ENCODE data around the gene MRPL28. TPM values are rescaled to one million over a fixed set of nuclear protein-coding genes. Genes with fewer than 3 reads are reported as not detected.
"Not testable (repeated sequence)": the region's sequence is repeated elsewhere in the genome, so short reads cannot be mapped to it uniquely, and the experiment has no call there.

MRPL28 gene
- total RNA-seq, 2 experiments from 2014 or later: 89.3 to 94.8 TPM

- H3K27me3 Mint-ChIP-seq: no peaks in the 10 kb centered on the region
- H3K4me3 Mint-ChIP-seq: no peak overlapping the region
- peaks cover 62% of the 10 kb centered on the region for H3K4me1 Mint-ChIP-seq
- no peak for DNase-seq
- H3K36me3 Mint-ChIP-seq: peaks cover 22% of the 10 kb centered on the region
- no peaks in the 10 kb centered on the region for H3K9me3 Mint-ChIP-seq
- no peak overlapping the region for H3K27ac Mint-ChIP-seq
These were observed 23.1 kb downstream of the MRPL28 start for GRCh38 chr16:347203-347602.

GRCh38 chr16:346587-346986 lies 23.8 kb downstream of the MRPL28 start:
- H3K4me3 Mint-ChIP-seq: no peak overlapping the region
- DNase-seq: no peak
- no peak overlapping the region for H3K27ac Mint-ChIP-seq
- H3K9me3 Mint-ChIP-seq: no peaks in the 10 kb centered on the region
- peaks cover 66% of the 10 kb centered on the region for H3K4me1 Mint-ChIP-seq
- peaks cover 26% of the 10 kb centered on the region for H3K36me3 Mint-ChIP-seq
- no peaks in the 10 kb centered on the region for H3K27me3 Mint-ChIP-seq

- no peak for DNase-seq
- Mint-ChIP-seq H3K4me1 (peaks cover 62% of the 10 kb centered on the region), H3K27ac (no peak overlapping the region), H3K27me3 (no peaks in the 10 kb centered on the region), H3K36me3 (peaks cover 25% of the 10 kb centered on the region), H3K4me3 (no peak overlapping the region), H3K9me3 (no peaks in the 10 kb centered on the region)
These were observed 24.6 kb downstream of the MRPL28 start for GRCh38 chr16:345772-346171.

GRCh38 chr16:342455-343213 lies 27.7 kb downstream of the MRPL28 start:
- H3K27ac Mint-ChIP-seq: no peak overlapping the region
- no peaks in the 10 kb centered on the region for H3K27me3 Mint-ChIP-seq
- no peaks in the 10 kb centered on the region for H3K9me3 Mint-ChIP-seq
- H3K4me1 Mint-ChIP-seq: peaks cover 56% of the 10 kb centered on the region
- peaks cover 29% of the 10 kb centered on the region for H3K36me3 Mint-ChIP-seq
- no peak for DNase-seq
- no peak overlapping the region for H3K4me3 Mint-ChIP-seq

GRCh38 chr16:341974-342336 lies 28.4 kb downstream of the MRPL28 start:
- not testable (repeated sequence) for DNase-seq, H3K27ac Mint-ChIP-seq, H3K27me3 Mint-ChIP-seq, H3K9me3 Mint-ChIP-seq
- Mint-ChIP-seq H3K36me3 (peaks cover 29% of the 10 kb centered on the region), H3K4me3 (peak overlapping the region; percentile 22), H3K4me1 (peaks cover 50% of the 10 kb centered on the region)

GRCh38 chr16:341095-341973 lies 29.0 kb downstream of the MRPL28 start:
- not testable (repeated sequence) for H3K4me3 Mint-ChIP-seq, H3K27me3 Mint-ChIP-seq, DNase-seq, H3K9me3 Mint-ChIP-seq, H3K27ac Mint-ChIP-seq
- peaks cover 50% of the 10 kb centered on the region for H3K4me1 Mint-ChIP-seq
- peaks cover 29% of the 10 kb centered on the region for H3K36me3 Mint-ChIP-seq

GRCh38 chr16:340370-341091 lies 29.8 kb downstream of the MRPL28 start:
- peaks cover 29% of the 10 kb centered on the region for H3K36me3 Mint-ChIP-seq
- no peak overlapping the region for H3K27ac Mint-ChIP-seq
- H3K9me3 Mint-ChIP-seq: no peaks in the 10 kb centered on the region
- H3K27me3 Mint-ChIP-seq: no peaks in the 10 kb centered on the region
- H3K4me3 Mint-ChIP-seq: no peak overlapping the region
- peaks cover 54% of the 10 kb centered on the region for H3K4me1 Mint-ChIP-seq
- DNase-seq: no peak

GRCh38 chr16:339680-340079 lies 30.7 kb downstream of the MRPL28 start:
- Mint-ChIP-seq H3K9me3 (no peaks in the 10 kb centered on the region), H3K27me3 (no peaks in the 10 kb centered on the region), H3K4me3 (no peak overlapping the region), H3K27ac (no peak overlapping the region), H3K4me1 (peaks cover 54% of the 10 kb centered on the region), H3K36me3 (peaks cover 26% of the 10 kb centered on the region)
- no peak for DNase-seq

- H3K36me3 Mint-ChIP-seq: peaks cover 19% of the 10 kb centered on the region
- no peak overlapping the region for H3K27ac Mint-ChIP-seq
- no peaks in the 10 kb centered on the region for H3K27me3 Mint-ChIP-seq
- H3K4me1 Mint-ChIP-seq: peaks cover 55% of the 10 kb centered on the region
- H3K9me3 Mint-ChIP-seq: no peaks in the 10 kb centered on the region
- no peak for DNase-seq
- no peak overlapping the region for H3K4me3 Mint-ChIP-seq
These were observed 32.3 kb downstream of the MRPL28 start for GRCh38 chr16:337975-338575.

- Mint-ChIP-seq H3K27ac (no peak overlapping the region), H3K27me3 (no peaks in the 10 kb centered on the region), H3K9me3 (no peaks in the 10 kb centered on the region), H3K4me3 (no peak overlapping the region), H3K36me3 (peaks cover 19% of the 10 kb centered on the region), H3K4me1 (peaks cover 52% of the 10 kb centered on the region)
- no peak for DNase-seq
These were observed 32.9 kb downstream of the MRPL28 start for GRCh38 chr16:337437-337836.

- H3K4me1 Mint-ChIP-seq: peaks cover 52% of the 10 kb centered on the region
- peaks cover 12% of the 10 kb centered on the region for H3K36me3 Mint-ChIP-seq
- H3K27me3 Mint-ChIP-seq: no peaks in the 10 kb centered on the region
- H3K9me3 Mint-ChIP-seq: no peaks in the 10 kb centered on the region
- no peak overlapping the region for H3K4me3 Mint-ChIP-seq
- no peak for DNase-seq
- H3K27ac Mint-ChIP-seq: no peak overlapping the region
These were observed 34.1 kb downstream of the MRPL28 start for GRCh38 chr16:336269-336668.

GRCh38 chr16:334861-335632 lies 35.3 kb downstream of the MRPL28 start:
- H3K4me3 Mint-ChIP-seq, H3K27ac Mint-ChIP-seq, DNase-seq, H3K27me3 Mint-ChIP-seq, H3K9me3 Mint-ChIP-seq: not testable (repeated sequence)
- peaks cover 11% of the 10 kb centered on the region for H3K36me3 Mint-ChIP-seq
- H3K4me1 Mint-ChIP-seq: peaks cover 56% of the 10 kb centered on the region

GRCh38 chr16:334164-334832 lies 36.0 kb downstream of the MRPL28 start:
- not testable (repeated sequence) for DNase-seq, H3K36me3 Mint-ChIP-seq, H3K27me3 Mint-ChIP-seq, H3K27ac Mint-ChIP-seq, H3K9me3 Mint-ChIP-seq, H3K4me3 Mint-ChIP-seq
- H3K4me1 Mint-ChIP-seq: peaks cover 51% of the 10 kb centered on the region

All from activated naive CD8-positive, alpha-beta T cell treated with anti-CD3 and anti-CD28 coated beads for 36 hours (primary cell).